HEK293T (cell line): ENCODE measurements around the gene COL6A3.

Source experiments
- CTCF ChIA-PET: fragments of 350-600 bp; formaldehyde crosslinking; extraction: SDS; loops from one replicate; lab custom pipeline; 2021; ENCODE audit warnings: antibody characterized with exemption, inconsistent platforms; lab: Yijun Ruan, JAX
- POLR2A ChIA-PET: fragments of 350-600 bp; formaldehyde crosslinking; extraction: SDS; loops from one replicate; lab custom pipeline; 2020; ENCODE audit warnings: antibody characterized with exemption, inconsistent platforms; lab: Yijun Ruan, JAX
- DNase-seq: peaks from one replicate; pipeline ENCODE4 v3.0.0; 2012; ENCODE audit warnings: mixed read lengths; ENCODE audit errors: extremely low spot score
- ARNT ChIP-seq: fragments of 450-650 bp; IDR thresholded peaks from 2 replicates; pipeline ENCODE4 v1.6.1; 2017; ENCODE audit warnings: mild to moderate bottlenecking
- BHLHE40 ChIP-seq: fragments of 450-650 bp; IDR thresholded peaks from 2 replicates; pipeline ENCODE4 v1.6.1; 2016; ENCODE audit warnings: mild to moderate bottlenecking, moderate library complexity, borderline replicate concordance
- CTBP1 ChIP-seq: fragments of 450-650 bp; IDR thresholded peaks from 2 replicates; pipeline ENCODE4 v1.6.1; 2016; ENCODE audit warnings: borderline replicate concordance
- ELF4 ChIP-seq: fragments of 450-650 bp; IDR thresholded peaks from 2 replicates; pipeline ENCODE4 v1.6.1; 2017; ENCODE audit warnings: antibody characterized with exemption
- FOXA1 ChIP-seq: fragments of 450-650 bp; IDR thresholded peaks from 2 replicates; pipeline ENCODE4 v1.6.1; 2016; ENCODE audit warnings: mild to moderate bottlenecking
- FOXK2 ChIP-seq: fragments of 450-650 bp; IDR thresholded peaks from 2 replicates; pipeline ENCODE4 v1.6.1; 2016; ENCODE audit warnings: mild to moderate bottlenecking
- FOXM1 ChIP-seq: fragments of 450-650 bp; IDR thresholded peaks from 2 replicates; pipeline ENCODE4 v1.6.1; 2017; ENCODE audit warnings: mild to moderate bottlenecking, borderline replicate concordance
- HDGF ChIP-seq: fragments of 450-650 bp; IDR thresholded peaks from 2 replicates; pipeline ENCODE4 v1.6.1; 2017; ENCODE audit warnings: antibody characterized with exemption, borderline replicate concordance
- L3MBTL2 ChIP-seq: fragments of 450-650 bp; conservative IDR thresholded peaks from 2 replicates; pipeline ENCODE4 v1.6.1; 2016; ENCODE audit warnings: mild to moderate bottlenecking
- LEF1 ChIP-seq: fragments of 450-650 bp; IDR thresholded peaks from 2 replicates; pipeline ENCODE4 v1.6.1; 2017; ENCODE audit warnings: mild to moderate bottlenecking, borderline replicate concordance
- NFRKB ChIP-seq: fragments of 450-650 bp; IDR thresholded peaks from 2 replicates; pipeline ENCODE4 v1.6.1; 2016; ENCODE audit warnings: mild to moderate bottlenecking, moderate library complexity
- PKNOX1 ChIP-seq: fragments of 450-650 bp; IDR thresholded peaks from 2 replicates; pipeline ENCODE4 v1.6.1; 2016
- SP1 ChIP-seq: fragments of 450-650 bp; IDR thresholded peaks from 2 replicates; pipeline ENCODE4 v1.6.1; 2017
- SUZ12 ChIP-seq: fragments of 450-650 bp; IDR thresholded peaks from 2 replicates; pipeline ENCODE4 v1.6.1; 2016; ENCODE audit warnings: mild to moderate bottlenecking
- TARDBP ChIP-seq: fragments of 450-650 bp; IDR thresholded peaks from 2 replicates; pipeline ENCODE4 v1.6.1; 2016
- ZNF384 ChIP-seq: fragments of 450-650 bp; IDR thresholded peaks from 2 replicates; pipeline ENCODE4 v1.6.1; 2016

The COL6A3 gene

GRCh38 chr2:237413777-237414661 lies at the start of gene COL6A3:
Gene COL6A3, minus strand, starts transcription at chr2:237414164. Its CDS starts 17,347 bp downstream, at chr2:237396817.
- POLR2A ChIA-PET: no interaction called here
- CTCF ChIA-PET: interaction anchor here (0.6 to 1.6 kb wide), 3 partner anchors 8 to 277 kb away, joined by 3 to 6 read pairs (median 5); no protein-coding TSS in a partner anchor
- TF ChIP-seq ARNT: no peak
- no peak for TF ChIP-seq CTBP1
- TF ChIP-seq ZNF384: no peak
- no peak for TF ChIP-seq NFRKB
- no peak for TF ChIP-seq L3MBTL2
- no peak for TF ChIP-seq ELF4
- TF ChIP-seq SUZ12: no peak
- no peak for TF ChIP-seq BHLHE40
- no peak for TF ChIP-seq TARDBP
- no peak for TF ChIP-seq LEF1
- no peak for TF ChIP-seq FOXM1
- TF ChIP-seq HDGF: no peak
- TF ChIP-seq FOXK2: no peak
- no peak for TF ChIP-seq FOXA1
- TF ChIP-seq PKNOX1: no peak
- no peak for TF ChIP-seq SP1
- DNase-seq: no peak

GRCh38 chr2:237459741-237460174 lies 45.8 kb upstream of the COL6A3 start:
- ChIA-PET POLR2A (no interaction called here), CTCF (interaction anchor here (0.5 kb wide), 1 partner anchor 9 kb away, joined by 3 read pairs; no protein-coding TSS in a partner anchor)
- no peak for TF ChIP-seq BHLHE40
- TF ChIP-seq L3MBTL2: no peak
- no peak for TF ChIP-seq FOXA1
- no peak for TF ChIP-seq LEF1
- no peak for TF ChIP-seq TARDBP
- TF ChIP-seq SUZ12: no peak
- no peak for TF ChIP-seq FOXM1
- no peak for TF ChIP-seq PKNOX1
- DNase-seq: no peak

- DNase-seq: no peak
- ChIA-PET CTCF (no interaction called here), POLR2A (no interaction called here)
- TF ChIP-seq FOXM1 (no peak), FOXK2 (no peak), PKNOX1 (no peak), HDGF (no peak), BHLHE40 (no peak), NFRKB (no peak), LEF1 (no peak), L3MBTL2 (no peak), FOXA1 (no peak), SP1 (no peak), ZNF384 (no peak), ELF4 (no peak), ARNT (no peak), TARDBP (no peak), SUZ12 (no peak)
Measured at GRCh38 chr2:237459226-237459625, 45.3 kb upstream of the COL6A3 start.

- TF ChIP-seq LEF1 (no peak), TARDBP (no peak), ELF4 (no peak), ZNF384 (no peak), HDGF (no peak), ARNT (no peak), CTBP1 (no peak), SP1 (no peak)
- ChIA-PET CTCF (no interaction called here), POLR2A (no interaction called here)
- DNase-seq: no peak
Measured at GRCh38 chr2:237458519-237458918, 44.6 kb upstream of the COL6A3 start.

GRCh38 chr2:237457388-237457941 lies 43.5 kb upstream of the COL6A3 start:
- TF ChIP-seq SP1: no peak
- no peak for TF ChIP-seq FOXA1
- ChIA-PET CTCF (interaction anchor here (0.6 kb wide), 1 partner anchor 100 kb away, joined by 3 read pairs; no protein-coding TSS in a partner anchor), POLR2A (no interaction called here)
- DNase-seq: no peak

- ChIA-PET CTCF (interaction anchor here (0.8 kb wide), 1 partner anchor 13 kb away, joined by 5 read pairs; no protein-coding TSS in a partner anchor), POLR2A (no interaction called here)
Measured at GRCh38 chr2:237456200-237456843, 42.4 kb upstream of the COL6A3 start.

More at GRCh38 chr2:237456200-237456843, 42.4 kb upstream of the COL6A3 start:
- TF ChIP-seq ZNF384 (no peak), HDGF (no peak), FOXM1 (no peak), ARNT (no peak), BHLHE40 (no peak), FOXK2 (no peak), SUZ12 (no peak), TARDBP (no peak), LEF1 (no peak), L3MBTL2 (no peak)
- no peak for DNase-seq
